Gastrocnemius medialis (tissue), 4 donors: ENCODE results near the gene CLGN.

Source experiments
- POLR2A ChIP-seq, 2 donors: fragments of 450-650 bp; IDR thresholded peaks; one replicate each; pipeline ENCODE4 v1.6.1; 2017; ENCODE audit warnings: antibody characterized with exemption in 2 of 2, mild to moderate bottlenecking in 2 of 2, moderate library complexity in 2 of 2
- TF ChIP-seq, protein P1 (sequence below), 5 experiments: fragments of 450-650 bp in 3 of 5; fragments of 200-600 bp in 2 of 5; sonication (generic) in 2 of 5; IDR thresholded peaks in 4 of 5; conservative IDR thresholded peaks in 1 of 5; 1 replicate in 4 of 5; 2 replicates in 1 of 5; pipeline ENCODE4 v1.5.1; 2016 to 2019; ENCODE audit warnings: antibody characterized with exemption in 5 of 5, mild to moderate bottlenecking in 3 of 5, moderate library complexity in 3 of 5

- TF ChIP-seq, protein P1, sequence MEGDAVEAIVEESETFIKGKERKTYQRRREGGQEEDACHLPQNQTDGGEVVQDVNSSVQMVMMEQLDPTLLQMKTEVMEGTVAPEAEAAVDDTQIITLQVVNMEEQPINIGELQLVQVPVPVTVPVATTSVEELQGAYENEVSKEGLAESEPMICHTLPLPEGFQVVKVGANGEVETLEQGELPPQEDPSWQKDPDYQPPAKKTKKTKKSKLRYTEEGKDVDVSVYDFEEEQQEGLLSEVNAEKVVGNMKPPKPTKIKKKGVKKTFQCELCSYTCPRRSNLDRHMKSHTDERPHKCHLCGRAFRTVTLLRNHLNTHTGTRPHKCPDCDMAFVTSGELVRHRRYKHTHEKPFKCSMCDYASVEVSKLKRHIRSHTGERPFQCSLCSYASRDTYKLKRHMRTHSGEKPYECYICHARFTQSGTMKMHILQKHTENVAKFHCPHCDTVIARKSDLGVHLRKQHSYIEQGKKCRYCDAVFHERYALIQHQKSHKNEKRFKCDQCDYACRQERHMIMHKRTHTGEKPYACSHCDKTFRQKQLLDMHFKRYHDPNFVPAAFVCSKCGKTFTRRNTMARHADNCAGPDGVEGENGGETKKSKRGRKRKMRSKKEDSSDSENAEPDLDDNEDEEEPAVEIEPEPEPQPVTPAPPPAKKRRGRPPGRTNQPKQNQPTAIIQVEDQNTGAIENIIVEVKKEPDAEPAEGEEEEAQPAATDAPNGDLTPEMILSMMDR (IDR thresholded peaks at IDR 0.05 in 4 of 5, conservative IDR thresholded peaks at IDR 0.05 in 1 of 5), result peak in 4 of 5 experiments; percentile 34 to 56 (median 42)
- no peak for TF ChIP-seq POLR2A (IDR thresholded peaks at IDR 0.05)
Measured at GRCh38 chr4:140372751-140373327, 54.6 kb downstream of the CLGN start.
